ENCODE data around the gene TBC1D10B. TPM values are rescaled to one million over a fixed set of nuclear protein-coding genes. Genes with fewer than 3 reads are reported as not detected.
A peak's percentile ranks its signal among the peaks of the same experiment; 100 is the strongest.

TBC1D10B gene, protein sequence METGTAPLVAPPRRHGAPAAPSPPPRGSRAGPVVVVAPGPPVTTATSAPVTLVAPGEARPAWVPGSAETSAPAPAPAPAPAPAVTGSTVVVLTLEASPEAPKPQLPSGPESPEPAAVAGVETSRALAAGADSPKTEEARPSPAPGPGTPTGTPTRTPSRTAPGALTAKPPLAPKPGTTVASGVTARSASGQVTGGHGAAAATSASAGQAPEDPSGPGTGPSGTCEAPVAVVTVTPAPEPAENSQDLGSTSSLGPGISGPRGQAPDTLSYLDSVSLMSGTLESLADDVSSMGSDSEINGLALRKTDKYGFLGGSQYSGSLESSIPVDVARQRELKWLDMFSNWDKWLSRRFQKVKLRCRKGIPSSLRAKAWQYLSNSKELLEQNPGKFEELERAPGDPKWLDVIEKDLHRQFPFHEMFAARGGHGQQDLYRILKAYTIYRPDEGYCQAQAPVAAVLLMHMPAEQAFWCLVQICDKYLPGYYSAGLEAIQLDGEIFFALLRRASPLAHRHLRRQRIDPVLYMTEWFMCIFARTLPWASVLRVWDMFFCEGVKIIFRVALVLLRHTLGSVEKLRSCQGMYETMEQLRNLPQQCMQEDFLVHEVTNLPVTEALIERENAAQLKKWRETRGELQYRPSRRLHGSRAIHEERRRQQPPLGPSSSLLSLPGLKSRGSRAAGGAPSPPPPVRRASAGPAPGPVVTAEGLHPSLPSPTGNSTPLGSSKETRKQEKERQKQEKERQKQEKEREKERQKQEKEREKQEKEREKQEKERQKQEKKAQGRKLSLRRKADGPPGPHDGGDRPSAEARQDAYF
- total RNA-seq (2021; fragmentation: NEBNext Ultra II Directional; extraction: Animal tissue kit (Norgen Biotek cat#: 25700)) (28.6 and 29.4 TPM in 2 replicates), polyA plus RNA-seq (2011; rRNA removed) (15.4 and 22.1 TPM in 2 replicates), polyA minus RNA-seq (2011; rRNA and poly(A)+ RNA removed) (10.9 and 17.3 TPM in 2 replicates)
- polyA plus RNA-seq (2011; cell fraction: cytosol; rRNA removed) = 14.2 TPM
- polyA plus RNA-seq (2011; cell fraction: nucleus; rRNA removed) = 23.6 TPM
- polyA plus RNA-seq (2012, experiment 1 of 2) = 23.8 to 27.5 TPM (median 24.9 TPM) in 4 replicates
- 24.2 TPM for polyA plus RNA-seq (2012, experiment 2 of 2)
- polyA plus RNA-seq (2013, experiment 1 of 2) = 15.4 TPM
- 14.1 TPM for polyA plus RNA-seq (2013, experiment 2 of 2)
- 14.0 TPM for polyA minus RNA-seq (2011; cell fraction: cytosol; rRNA and poly(A)+ RNA removed)
- polyA minus RNA-seq (2011; cell fraction: nucleus; rRNA and poly(A)+ RNA removed) = 11.5 TPM
- long read RNA-seq, experiment 1, partial matches to known transcripts = 2 of 27 reads
- long read RNA-seq, experiment 1, other reads (novel, unspliced or antisense) = 22 of 27 reads
- long read RNA-seq, experiment 2 = 0 reads

DNA sequence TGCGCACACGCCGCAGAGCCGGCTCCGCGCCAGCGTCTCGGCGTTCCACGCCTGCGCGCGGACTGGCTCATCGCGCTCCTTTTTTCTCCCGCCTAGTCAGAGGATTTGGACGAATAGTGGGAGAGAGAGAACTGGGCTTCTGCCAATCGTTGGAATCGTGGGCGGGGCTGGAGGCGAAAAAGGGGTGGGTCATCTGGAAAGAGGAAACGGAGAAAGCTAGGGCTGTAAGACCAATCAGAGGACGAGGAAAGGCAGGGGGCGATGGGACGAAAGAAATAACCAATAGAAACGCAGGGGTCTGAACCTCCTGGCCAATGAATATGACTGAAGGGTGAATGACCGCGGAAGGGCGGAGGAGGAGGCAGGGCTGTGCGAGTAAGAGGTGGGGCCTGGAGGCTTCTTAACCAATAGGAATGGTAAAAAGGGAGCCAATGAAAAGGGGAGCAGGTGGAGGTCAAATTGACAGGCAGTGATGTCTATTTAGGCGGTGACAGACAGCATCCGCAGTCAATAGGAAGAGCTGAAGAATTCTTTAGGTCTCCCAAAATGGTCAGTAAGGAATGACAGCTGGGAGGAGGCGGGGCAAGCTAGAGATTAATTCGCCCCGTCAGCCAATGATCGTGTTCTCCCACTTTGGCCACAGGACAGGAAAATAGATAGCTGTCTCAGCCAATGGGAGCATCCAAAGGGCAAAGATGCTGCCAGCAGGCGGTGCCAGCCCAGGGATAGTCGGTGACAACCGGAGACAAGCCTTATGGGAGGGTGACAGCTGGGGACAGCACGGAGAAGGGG, at the start of gene TBC1D10B:
Gene TBC1D10B (minus strand): TSS at position 39 of the 792 bp plus-strand sequence. CDS start 311 bp downstream, outside the sequence.
- peaks cover 10% of the 10 kb centered on the region; the same call in 1 of the 2 replicates for H3K23me2 ChIP-seq (ENCODE audit: low read depth, low read length)
- H3K14ac ChIP-seq (ENCODE audit: insufficient read length) = no peak within 1 kb of the TSS
- DNase-seq (ENCODE audit: low read depth in 1 of 2, low spot score in 2 of 2) (peak; percentile 97 to 100), FAIRE-seq (peak; percentile 99)
- ChIA-PET CTCF (ENCODE audit: partially characterized antibody) (interaction anchor here (0.6 to 2.3 kb wide), 18 partner anchors 9 to 256 kb away, joined by 3 to 12 read pairs (median 4); partner anchors contain the start of genes CD2BP2, DCTPP1, SEPTIN1 and ZNF48), POLR2A (ENCODE audit: partially characterized antibody) (interaction anchor here (0.9 to 6.9 kb wide), 10 partner anchors 12 to 50 kb away, joined by 3 to 79 read pairs (median 4); partner anchors contain the start of genes CD2BP2, SEPTIN1, ZNF48 and ZNF771)
- no peak within 1 kb of the TSS for H3K27ac ChIP-seq (ENCODE audit: low read depth, low read length)
- H2BK20ac ChIP-seq (ENCODE audit: low read length) = no peak within 1 kb of the TSS
- no peaks in the 10 kb centered on the region for H3K9me3 ChIP-seq (ENCODE audit: insufficient read depth in 2 of 2, low read depth in 1 of 2, low read length in 1 of 2)
- peaks cover 0 to 29% of the 10 kb centered on the region in 2 experiments; a peak in 2 of 4 replicates for H3K79me2 ChIP-seq (ENCODE audit: control insufficient read depth in 1 of 2, insufficient read depth in 2 of 2, low read length in 2 of 2)
- H2AFZ ChIP-seq (ENCODE audit: low read length) = no peak within 1 kb of the TSS
- H2BK5ac ChIP-seq (ENCODE audit: low read depth, low read length) = no peak within 1 kb of the TSS
- no peak within 1 kb of the TSS for H3K23ac ChIP-seq (ENCODE audit: insufficient read length)
- no peaks in the 10 kb centered on the region for H3K27me3 ChIP-seq (replicated peaks in 1 of 4; ENCODE audit: control insufficient read depth in 3 of 4, extremely low read depth in 1 of 4, insufficient read depth in 3 of 4, low read length in 3 of 4)
- no peak within 1 kb of the TSS for H3K4ac ChIP-seq (replicated peaks; ENCODE audit: insufficient read length, low read depth, low read length)
- H3K36me3 ChIP-seq (ENCODE audit: control insufficient read depth in 2 of 4, insufficient read depth in 4 of 4, low read length in 3 of 4) = no peaks in the 10 kb centered on the region
- H2AK5ac ChIP-seq (ENCODE audit: low read depth, low read length) = no peak within 1 kb of the TSS
- H3K56ac ChIP-seq (replicated peaks; ENCODE audit: insufficient read length, low read depth, low read length) = no peak within 1 kb of the TSS
- peak within 1 kb of the TSS; percentile 83 to 87 for H3K4me2 ChIP-seq (ENCODE audit: insufficient read depth in 1 of 2, low read depth in 2 of 2, low read length in 2 of 2)
- H3K4me3 ChIP-seq (ENCODE audit: extremely low read depth in 1 of 4, insufficient read depth in 2 of 4, low read depth in 3 of 4, low read length in 4 of 4) = peak within 1 kb of the TSS; percentile 43 to 81 (median 52)
- peaks cover 0 to 17% (median 11%) of the 10 kb centered on the region in 4 experiments; a peak in 6 of 7 replicates for H3K4me1 ChIP-seq (replicated peaks in 1 of 4; ENCODE audit: control insufficient read depth in 3 of 4, insufficient read depth in 4 of 4, low read length in 3 of 4)
- no peak within 1 kb of the TSS for H2BK15ac ChIP-seq (ENCODE audit: low read length)
- H4K91ac ChIP-seq (replicated peaks; ENCODE audit: insufficient read length, low read length) = no peak within 1 kb of the TSS
- peak within 1 kb of the TSS; percentile 1; the same call in 1 of the 2 replicates for H4K8ac ChIP-seq (ENCODE audit: extremely low read depth, insufficient read depth, low read length)
- H4K20me1 ChIP-seq (replicated peaks in 1 of 2; ENCODE audit: control insufficient read depth in 1 of 2, insufficient read depth in 2 of 2, low read length in 2 of 2) = peaks cover 1 to 16% of the 10 kb centered on the region in 2 experiments
- H3K9ac ChIP-seq (replicated peaks in 1 of 4; ENCODE audit: extremely low read depth in 1 of 4, low read depth in 3 of 4, low read length in 3 of 4) = no peak within 1 kb of the TSS; a peak in 2 of 7 replicates
- WGBS, 2 experiments (ENCODE audit: extremely low coverage in 1 of 2, insufficient coverage in 1 of 2, insufficient read length in 1 of 2, insufficient replicate concordance in 2 of 2, low coverage in 1 of 2, low lambda C conversion rate in 2 of 2, missing lambda C conversion rate in 1 of 2) = 1% methylated on average over 31 of the region's 40 CpGs; no CpG with 5 or more reads in 1 of the 2 experiments
- no peak within 1 kb of the TSS for H4K5ac ChIP-seq (ENCODE audit: insufficient read length, low read depth, low read length)
- no peak within 1 kb of the TSS for H2BK12ac ChIP-seq (ENCODE audit: low read depth, low read length)
- H2BK120ac ChIP-seq (replicated peaks; ENCODE audit: low read depth, low read length) = no peak within 1 kb of the TSS
- no peak within 1 kb of the TSS; the same call in 1 of the 2 replicates for H3K18ac ChIP-seq (ENCODE audit: extremely low read depth, low read length)
- peaks cover 8% of the 10 kb centered on the region for H3K79me1 ChIP-seq (ENCODE audit: low read depth, low read length)
- TF ChIP-seq YY1 (IDR thresholded peaks at IDR 0.05; ENCODE audit: low read depth, low read length) (no peak), KDM4A (IDR thresholded peaks at IDR 0.05; ENCODE audit: low read depth, low read length, severe bottlenecking) (no peak), GABPA (IDR thresholded peaks at IDR 0.05; ENCODE audit: borderline replicate concordance, insufficient read depth, low read length) (no peak), CBX5 (IDR thresholded peaks at IDR 0.05; ENCODE audit: low read depth, low read length) (no peak), PHF8 (conservative IDR thresholded peaks at IDR 0.05; ENCODE audit: low read depth, low read length) (0 out of 2 replicates have a peak, but pooled peaks have one; percentile 35)
